ENCODE results near the gene SBDS.
A peak's percentile ranks its signal among the peaks of the same experiment; 100 is the strongest.
"Not testable (repeated sequence)": the region's sequence is repeated elsewhere in the genome, so short reads cannot be mapped to it uniquely, and the experiment has no call there.

The SBDS gene

GRCh38 chr7:66995050-66995776 lies at the start of gene SBDS:
Gene SBDS, minus strand, starts transcription at chr7:66995586. Its CDS starts 169 bp downstream, at chr7:66995417.
- DNase-seq (ENCODE audit: low read depth in 2 of 2) = peak; percentile 97

GRCh38 chr7:67043559-67043930 lies 48.2 kb upstream of the SBDS start:
- not testable (repeated sequence) for DNase-seq (ENCODE audit: low read depth in 2 of 2)

- DNase-seq (ENCODE audit: low read depth in 2 of 2) = peak; percentile 32 to 39
Observed at GRCh38 chr7:67042781-67043558, 47.6 kb upstream of the SBDS start.

DNA sequence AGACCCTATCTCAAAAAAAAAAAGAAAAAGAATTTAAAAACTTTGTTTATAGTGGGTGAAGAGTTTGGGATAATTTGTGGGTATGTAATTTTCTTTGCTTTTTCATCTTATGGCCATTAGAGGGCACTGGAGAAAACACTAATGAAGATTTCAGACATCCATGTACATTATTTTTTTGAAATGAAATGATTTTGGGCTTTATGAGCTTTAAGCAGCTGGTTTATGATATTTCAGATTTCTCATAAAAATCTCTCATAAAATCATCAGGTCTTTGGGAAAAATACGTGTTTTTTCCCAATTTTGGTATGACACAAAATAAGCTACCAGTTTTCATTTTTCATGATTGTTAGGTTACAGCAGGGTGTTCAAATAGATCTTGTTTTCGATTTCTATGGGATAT lies 45.4 kb upstream of the SBDS start:
- not testable (repeated sequence) for DNase-seq (ENCODE audit: low read depth in 2 of 2)

DNA sequence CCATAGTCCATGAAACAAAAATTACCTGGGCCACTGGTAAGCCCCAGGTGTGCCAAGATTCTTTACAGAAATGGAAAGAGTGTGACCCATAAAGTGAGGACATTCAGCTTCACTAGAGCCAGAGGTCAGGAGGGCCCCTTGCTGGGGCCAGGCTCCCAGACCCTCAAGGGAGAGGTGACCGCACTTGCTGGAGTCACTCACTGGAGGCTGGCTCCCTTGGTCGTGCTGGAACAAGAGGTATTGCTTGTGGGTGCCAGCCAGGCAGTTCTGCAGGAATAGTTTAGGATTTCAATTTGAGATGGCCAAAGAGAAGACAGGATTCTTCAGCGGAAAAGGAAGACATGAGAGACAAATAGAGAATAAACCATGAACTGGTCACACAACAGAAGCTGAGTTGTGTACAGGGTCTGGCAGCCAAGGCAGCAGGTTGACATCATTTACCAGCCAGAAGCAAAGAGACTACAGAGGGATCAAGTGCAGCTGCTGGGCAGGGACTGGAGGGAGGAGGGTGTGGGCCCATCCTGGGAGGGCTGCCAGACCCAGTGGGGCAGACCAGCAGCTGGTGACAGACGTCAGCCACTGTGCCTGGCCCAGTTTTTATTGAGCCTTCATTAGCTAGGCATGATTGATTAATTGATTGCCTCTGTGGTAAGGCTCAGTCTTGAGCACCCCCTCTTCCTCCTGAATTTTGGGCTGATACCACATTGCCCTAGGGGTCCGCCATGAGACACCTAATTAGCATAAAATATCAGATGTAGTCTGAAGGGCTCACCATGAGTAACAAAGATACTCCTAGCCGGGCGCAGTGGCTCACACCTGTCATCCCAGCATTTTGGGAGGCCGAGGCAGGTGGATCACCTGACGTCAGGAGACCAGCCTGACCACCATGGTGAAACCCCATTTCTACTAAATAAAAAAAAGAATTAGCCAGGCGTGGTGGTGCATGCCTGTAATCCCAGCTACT lies 41.3 kb upstream of the SBDS start:
- not testable (repeated sequence) for DNase-seq (ENCODE audit: low read depth in 2 of 2)

GRCh38 chr7:67033251-67033650 lies 37.9 kb upstream of the SBDS start:
- DNase-seq (ENCODE audit: low read depth in 2 of 2) = no peak

DNA sequence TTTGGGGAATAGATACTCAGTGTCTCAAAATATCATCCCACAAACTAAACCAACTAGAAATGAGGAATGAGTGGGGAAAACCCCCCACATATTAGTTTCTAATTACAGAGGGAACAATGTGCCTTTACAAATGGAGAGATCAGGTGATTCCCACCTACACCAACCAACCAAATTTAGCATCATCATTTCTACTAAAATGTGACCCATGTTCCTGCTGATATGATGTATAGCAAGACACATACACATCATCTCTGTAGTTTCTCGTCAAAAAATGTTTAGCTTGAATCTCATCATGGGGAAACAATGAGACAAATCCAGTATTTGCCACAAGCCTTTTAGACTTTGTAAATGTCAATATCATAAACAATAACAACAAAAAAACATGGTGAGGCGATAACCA lies 36.3 kb upstream of the SBDS start:
- not testable (repeated sequence) for DNase-seq (ENCODE audit: low read depth in 2 of 2)

DNA sequence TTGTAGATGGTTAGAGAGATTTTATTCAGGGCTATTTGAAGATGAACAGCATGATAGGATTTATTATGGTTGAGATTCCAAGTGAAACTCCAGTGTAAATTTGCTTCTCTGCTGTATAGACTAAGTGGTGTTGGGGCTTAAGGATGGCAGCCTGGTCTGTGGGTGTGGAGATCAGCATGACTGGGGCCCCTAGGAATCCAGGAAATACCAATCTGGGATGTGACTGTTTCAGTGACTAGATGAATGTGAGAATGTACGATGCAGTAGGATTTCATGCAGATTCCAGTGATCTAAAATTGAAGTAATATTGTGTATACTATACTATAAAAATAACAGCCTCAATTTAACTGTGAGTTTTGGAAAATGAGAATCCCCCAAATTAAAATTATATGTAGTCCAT lies 30.1 kb upstream of the SBDS start:
- DNase-seq (ENCODE audit: low read depth in 2 of 2) = peak in 1 of 2 experiments; percentile 23

DNA sequence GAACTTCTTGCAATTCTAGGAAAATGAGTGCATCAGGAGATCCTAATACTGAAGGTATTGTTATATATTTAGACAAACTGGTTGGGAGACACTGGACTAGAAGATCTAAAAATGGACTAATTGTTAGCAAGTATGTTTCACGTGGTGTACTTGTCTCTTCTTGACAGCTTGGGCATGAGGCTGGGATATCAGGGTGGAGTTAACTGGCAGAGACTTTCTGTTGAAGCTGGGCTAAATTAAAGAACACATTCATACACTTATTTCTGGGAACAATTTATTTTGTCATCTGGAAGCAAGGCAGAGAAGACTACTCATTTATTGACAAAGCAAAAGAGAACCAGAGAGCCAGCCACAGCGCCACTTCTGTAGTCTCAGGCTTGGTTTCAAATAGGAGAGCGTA lies 27.1 kb upstream of the SBDS start:
- DNase-seq (ENCODE audit: low read depth in 2 of 2) = no peak

DNA sequence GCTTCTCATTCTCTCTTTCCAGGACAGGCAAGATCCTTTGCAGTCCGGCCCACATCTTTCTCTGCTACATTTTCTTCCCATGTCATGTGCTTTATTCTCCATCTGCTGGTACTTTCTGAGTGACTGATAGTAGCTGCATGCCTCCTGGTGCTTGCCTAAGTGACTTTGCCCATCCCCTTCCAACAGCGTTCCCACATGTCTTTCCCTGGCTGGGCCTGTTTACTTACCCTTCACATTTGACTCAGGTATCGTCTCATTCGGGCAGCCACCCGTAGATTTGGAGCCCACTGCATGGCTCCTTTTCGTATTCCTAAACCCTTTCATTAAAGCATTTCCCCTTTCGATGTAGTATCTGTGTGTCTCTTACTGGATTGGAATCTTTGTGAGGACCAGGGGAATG lies 25.9 kb upstream of the SBDS start:
- no peak for DNase-seq (ENCODE audit: low read depth in 2 of 2)

- DNase-seq (ENCODE audit: low read depth in 2 of 2) = peak; percentile 17 to 27
Observed at GRCh38 chr7:67019562-67020390, 24.4 kb upstream of the SBDS start.

GRCh38 chr7:67018940-67019339 lies 23.6 kb upstream of the SBDS start:
- no peak for DNase-seq (ENCODE audit: low read depth in 2 of 2)

DNA sequence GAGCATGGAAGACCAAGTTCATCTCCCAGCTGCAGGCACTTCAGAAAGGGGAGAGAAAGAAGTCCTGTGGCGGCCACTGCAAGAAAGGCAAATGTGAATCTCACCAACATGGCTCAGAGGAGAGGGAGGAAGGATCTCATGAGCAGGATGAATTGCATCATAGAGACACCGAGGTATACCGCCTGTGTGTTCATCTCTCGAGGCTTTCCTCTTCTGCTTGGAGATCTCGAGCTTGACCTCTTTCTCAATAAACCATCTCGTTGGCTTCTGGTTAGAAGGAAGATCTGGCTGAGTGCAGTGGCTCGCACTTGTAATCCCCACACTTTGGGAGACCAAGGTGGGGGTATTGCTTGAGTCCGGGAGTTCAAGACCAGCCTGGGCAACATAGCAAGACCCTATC lies 22.6 kb upstream of the SBDS start:
- not testable (repeated sequence) for DNase-seq (ENCODE audit: low read depth in 2 of 2)

DNA sequence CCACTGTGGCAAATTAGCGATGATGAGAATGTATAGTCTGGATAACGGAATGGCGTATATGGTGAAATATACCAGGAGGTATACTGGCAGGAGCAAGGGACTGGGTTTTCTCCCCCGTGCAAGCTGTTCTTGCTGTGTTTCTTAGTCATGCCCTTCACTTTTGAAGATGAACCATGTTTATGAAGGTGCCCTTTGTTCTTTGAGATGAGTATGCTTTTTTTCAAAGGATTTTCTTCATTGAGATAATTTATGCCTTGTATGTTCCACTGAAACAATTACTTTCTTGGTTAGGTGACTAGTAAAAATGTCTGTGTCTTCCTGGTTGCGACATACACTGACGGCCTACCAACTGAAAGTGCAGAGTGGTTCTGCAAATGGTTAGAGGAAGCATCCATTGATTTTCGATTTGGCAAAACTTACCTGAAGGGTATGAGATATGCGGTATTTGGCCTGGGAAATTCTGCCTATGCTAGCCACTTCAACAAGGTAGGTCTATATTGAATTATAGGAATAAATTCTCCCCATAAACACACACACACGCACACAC lies 18.8 kb upstream of the SBDS start:
- DNase-seq (ENCODE audit: low read depth in 2 of 2) = not testable (repeated sequence)

DNA sequence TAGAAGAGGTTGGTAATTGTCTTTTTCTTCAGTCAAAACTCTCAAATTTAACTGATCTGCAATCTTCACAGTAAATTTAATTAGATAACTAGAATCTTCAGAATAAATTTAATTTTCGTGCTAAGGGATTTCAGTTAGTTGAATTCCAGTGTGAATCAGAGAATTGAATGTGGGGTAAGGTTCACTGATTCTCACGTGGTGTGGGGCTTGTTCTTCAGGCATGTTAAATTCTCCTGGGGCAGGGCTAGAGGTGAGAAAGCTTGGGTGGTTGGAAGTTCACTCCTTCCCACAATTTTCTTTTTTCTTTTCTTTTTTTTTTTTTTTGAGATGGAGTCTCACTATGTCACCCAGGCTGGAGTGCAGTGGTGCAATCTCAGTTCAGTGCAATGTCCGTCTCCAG lies 14.3 kb upstream of the SBDS start:
- DNase-seq (ENCODE audit: low read depth in 2 of 2) = not testable (repeated sequence)

- DNase-seq (ENCODE audit: low read depth in 2 of 2) = no peak
Observed at GRCh38 chr7:67008260-67008659, 12.9 kb upstream of the SBDS start.

- no peak for DNase-seq (ENCODE audit: low read depth in 2 of 2)
Observed at GRCh38 chr7:67006965-67007364, 11.6 kb upstream of the SBDS start.

DNA sequence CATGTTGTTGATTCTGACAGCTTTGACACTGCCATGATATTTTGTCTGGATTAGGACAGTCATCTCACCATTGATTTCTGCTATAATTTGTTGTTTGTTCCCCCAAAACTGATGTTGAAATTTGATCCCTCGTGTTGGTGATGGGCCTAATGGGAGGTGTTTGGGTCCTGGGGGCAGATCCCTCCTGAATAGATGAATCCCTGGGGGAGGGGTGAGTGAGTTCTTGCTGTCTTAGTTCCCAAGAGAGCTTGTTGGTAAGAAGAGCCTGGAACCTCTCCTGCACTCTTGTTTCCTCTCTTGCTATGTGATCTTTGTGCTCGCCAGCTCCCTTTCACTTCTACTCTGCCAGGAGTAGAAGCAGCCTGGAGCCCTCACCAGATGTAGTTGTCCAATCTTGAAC lies 8.8 kb upstream of the SBDS start:
- DNase-seq (ENCODE audit: low read depth in 2 of 2) = not testable (repeated sequence)

DNA sequence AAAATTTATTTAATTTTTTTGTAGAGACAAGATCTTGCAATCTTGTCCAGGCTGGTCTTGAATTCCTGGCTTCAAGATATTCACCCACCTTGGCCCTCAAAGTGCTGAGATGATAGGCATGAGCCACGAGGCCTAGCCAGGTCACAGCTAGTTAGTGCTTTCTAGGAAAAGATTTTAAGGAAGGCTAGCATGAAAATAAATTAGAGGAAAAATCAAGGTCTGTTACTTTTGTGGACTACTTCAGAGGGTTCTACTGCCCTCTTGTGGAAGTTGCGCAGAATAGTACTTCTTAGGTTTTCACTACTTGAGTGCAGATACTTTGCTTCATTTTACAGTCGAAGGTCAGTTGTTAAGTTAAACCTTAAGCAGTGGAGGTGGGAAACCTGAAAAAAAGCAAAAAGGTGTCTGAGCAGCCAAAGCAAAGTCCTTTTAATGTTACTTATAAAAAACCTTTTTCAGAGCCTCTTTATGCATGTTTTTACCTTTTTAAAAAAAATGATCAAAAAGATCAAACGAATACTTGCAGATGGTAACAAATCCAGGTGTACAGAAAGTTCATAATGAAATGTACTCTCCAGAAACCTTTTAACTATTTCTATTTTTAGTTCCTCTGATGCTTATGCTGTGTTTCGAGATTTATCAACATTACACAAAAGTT lies 5.3 kb upstream of the SBDS start:
- peak in 1 of 2 experiments; percentile 6 for DNase-seq (ENCODE audit: low read depth in 2 of 2)
